NCI-H1417 (cell line): ENCODE results near the gene RESP18.

Source experiments
- DNase-seq, 3 experiments: peaks; one replicate each; lab custom pipeline; 2025; lab: John Stamatoyannopoulos, UW

Gene RESP18

DNA sequence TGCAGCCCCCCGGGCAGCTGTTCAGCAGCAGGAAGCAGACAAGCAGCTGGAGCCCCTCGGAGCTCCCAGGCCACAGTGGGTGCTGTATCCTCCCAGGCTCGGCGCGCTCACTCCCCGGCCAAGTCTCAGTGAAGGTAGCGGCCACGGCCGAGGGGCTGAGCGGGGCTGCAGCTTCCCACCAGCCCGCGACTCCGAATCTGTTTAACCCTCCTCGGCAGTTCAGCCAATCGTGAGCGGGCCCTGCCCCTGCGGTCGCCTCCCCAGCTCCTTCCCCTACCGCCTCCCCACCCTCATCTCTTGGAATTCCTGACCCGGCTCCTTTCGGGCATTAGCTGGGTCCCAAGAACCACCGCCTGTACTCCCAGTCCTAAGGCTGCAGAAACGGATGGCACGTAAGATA lies at the start of gene RESP18:
RESP18 (minus strand) TSS at position 203 of the 400 bp plus-strand sequence.
- no peak for DNase-seq

DNA sequence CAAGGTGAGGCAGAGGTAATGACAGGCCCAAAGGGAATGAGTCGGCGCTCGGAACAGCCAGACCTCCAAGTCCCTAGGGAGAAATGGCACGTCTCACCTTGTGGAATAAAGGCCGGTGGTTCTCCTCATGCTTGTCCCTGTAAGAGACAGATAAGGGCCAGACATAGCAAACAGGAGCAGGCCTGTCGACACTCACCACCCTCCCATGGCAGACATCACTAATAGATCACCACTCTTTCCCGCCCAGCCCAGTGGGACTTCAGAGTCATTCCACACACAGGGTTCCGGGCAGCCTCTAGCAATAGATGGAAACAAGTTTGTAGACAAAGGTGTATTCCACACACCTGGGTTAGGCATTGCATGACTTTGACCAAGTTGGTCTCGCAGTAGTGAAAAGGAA lies 48.9 kb upstream of the RESP18 start:
- no peak for DNase-seq

GRCh38 chr2:219380926-219381325 lies 48.4 kb upstream of the RESP18 start:
- DNase-seq, result no peak

DNA sequence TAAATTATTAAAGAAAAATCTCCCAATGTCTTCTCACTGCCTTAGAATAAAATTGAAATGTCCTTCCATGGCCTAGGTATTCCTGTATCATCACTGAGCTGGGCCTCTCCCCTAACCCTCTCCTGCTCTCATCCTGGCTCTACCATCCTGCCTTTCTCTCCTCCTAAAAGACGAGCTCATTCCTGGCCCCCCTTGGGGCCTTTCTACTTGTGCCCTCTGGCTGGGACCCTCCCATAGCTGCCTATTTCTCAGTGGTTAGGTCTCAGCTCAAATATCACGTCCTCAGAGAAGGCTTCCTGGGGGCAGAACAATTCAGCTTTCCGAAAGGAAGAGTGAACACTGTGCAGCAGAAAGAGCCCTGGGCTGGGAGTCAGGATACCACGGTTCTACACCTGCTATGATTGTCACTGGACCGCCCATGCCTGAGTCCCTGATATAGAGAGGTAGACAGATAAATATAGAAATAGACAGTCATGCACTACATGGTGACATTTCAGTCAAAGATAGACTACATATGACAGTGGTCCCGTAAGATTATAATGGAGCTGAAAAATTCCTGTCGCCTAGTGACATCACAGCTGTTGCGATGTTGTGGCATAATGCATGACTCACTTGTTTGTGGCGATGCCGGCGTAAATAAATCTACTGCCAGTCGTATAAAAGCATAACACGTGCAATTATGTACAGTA lies 45.8 kb upstream of the RESP18 start:
- DNase-seq, result no peak

DNA sequence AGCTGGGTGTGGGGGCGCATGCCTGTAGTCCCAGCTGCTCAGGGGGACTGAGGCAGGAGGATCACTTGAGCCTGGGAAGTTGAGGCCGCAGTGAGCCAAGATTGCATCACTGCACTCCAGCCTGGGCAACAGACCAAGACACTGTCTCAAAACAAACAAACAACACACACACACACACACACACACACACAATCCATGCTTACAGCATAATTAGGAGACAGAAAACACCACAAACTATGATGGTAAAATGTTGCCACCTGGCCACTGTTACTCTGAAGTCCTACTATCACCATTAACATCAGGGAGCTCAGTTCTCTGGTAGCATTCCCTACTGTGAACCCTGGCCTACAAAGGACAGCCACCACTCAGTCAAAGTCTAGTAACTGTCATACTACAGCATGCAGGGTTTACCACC lies 36.9 kb upstream of the RESP18 start:
- DNase-seq, result no peak

GRCh38 chr2:219368690-219369191 lies 36.2 kb upstream of the RESP18 start:
- DNase-seq, result peak in 1 of 3 experiments; percentile 6

- DNase-seq, result no peak
Measured at GRCh38 chr2:219362524-219363164, 30.1 kb upstream of the RESP18 start.

GRCh38 chr2:219362072-219362471 lies 29.5 kb upstream of the RESP18 start:
- no peak for DNase-seq

- DNase-seq, result peak in 2 of 3 experiments; percentile 47 to 54
Measured at GRCh38 chr2:219358170-219359075, 25.9 kb upstream of the RESP18 start.

GRCh38 chr2:219356834-219357233 lies 24.3 kb upstream of the RESP18 start:
- DNase-seq, result no peak

DNA sequence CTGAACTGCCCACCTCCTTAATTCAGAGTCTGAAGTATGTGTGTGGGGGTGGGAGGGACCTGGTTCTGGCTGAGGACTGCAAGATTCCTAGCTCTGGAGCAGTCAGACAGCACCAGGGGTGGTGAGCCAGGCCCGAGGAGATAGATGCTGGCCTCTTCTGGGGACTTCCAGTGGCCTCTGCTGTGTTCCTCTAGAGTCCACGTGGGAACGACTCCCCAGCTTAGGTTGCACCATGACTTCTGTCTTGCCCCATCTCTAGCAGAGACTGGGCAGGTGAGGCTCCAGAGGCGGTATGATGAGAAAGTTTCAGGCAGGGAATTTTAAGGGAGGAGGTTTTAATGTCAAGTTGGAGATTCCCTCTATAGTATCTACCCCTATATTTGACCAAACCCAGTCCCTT lies 22.0 kb upstream of the RESP18 start:
- DNase-seq, result no peak

DNA sequence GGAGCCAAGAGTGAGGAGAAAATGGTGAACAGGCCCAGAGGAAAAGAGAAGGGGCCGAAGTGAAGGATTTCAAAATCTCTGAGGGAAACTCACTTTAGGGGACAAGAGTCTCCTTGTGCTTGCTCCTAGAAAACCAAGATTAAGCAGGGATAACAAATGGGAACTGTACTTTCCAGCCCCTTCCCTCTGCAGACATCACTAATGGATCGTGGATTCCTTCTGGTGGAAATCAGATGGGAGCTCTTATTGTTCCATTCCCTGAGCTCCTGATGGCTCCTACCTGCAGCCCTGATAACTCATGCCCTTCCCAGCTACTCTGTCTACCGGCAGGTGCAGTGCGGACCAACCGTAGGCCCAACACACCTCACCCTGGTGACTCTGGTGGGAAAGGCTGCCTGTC lies 20.6 kb upstream of the RESP18 start:
- no peak for DNase-seq

DNA sequence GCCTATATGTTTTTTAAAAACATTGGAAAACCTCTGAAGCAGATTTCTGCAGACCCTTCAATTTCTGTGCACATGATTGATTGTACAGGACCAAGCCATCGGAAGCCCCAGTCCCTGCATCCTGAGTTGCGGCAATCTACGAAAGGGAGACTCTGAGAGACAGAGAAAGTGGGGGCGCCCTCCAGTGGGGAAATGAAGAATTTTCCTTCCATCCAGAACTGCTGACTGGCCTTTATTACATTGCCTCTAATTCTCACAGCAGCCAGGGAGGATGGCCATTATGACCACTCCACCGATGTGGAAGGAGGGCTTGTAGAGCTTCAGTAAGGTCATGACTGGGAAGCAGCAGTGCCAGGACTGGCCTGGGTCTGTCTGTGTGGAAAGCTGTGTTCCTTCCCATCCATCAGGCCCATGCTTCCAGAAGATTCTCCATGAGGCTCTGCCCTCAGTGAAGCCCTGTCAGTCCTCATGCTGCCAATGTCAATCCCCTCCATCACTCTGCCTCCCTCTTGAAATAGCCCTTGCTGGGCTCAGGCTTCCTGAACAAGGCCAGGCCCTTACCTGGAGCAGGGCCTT lies 20.0 kb upstream of the RESP18 start:
- DNase-seq, result peak; percentile 54 to 87 (median 63)

GRCh38 chr2:219350710-219351221 lies 18.2 kb upstream of the RESP18 start:
- DNase-seq, result peak in 2 of 3 experiments; percentile 48 to 86

- DNase-seq, result no peak
Measured at GRCh38 chr2:219350215-219350614, 17.7 kb upstream of the RESP18 start.

DNA sequence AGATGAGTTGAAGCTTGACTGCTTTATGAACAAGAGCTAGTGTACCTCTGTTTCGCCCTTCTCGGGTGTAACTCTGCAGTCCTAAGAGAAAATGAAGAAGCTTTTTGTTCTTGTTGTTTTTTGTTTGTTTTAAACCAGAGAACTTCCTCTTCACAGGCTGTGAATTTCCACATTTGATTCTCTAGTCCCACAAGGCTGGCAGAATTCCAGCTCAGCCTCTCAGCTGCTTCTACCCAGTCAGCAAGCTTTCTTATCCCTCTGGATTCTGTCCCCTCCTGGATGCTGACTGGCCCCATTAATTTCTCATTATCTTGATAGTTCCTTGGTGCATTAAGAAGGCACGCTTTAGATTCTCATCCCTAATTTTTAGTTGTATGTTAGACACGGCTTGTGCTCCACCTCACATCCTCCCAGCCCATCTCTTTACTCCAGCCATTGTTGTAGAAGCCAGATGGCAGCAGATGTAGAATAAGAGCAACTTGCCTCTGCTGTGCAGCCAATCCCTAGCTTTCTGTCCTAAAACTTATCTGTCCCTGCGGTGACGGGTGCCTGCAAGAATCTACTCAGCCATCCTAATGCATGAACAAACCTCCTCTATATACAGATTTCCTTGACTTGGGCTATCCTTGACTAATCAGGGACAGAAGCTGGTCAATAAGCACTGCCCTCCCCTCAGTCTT lies 12.3 kb upstream of the RESP18 start:
- peak in 2 of 3 experiments; percentile 8 to 61 for DNase-seq

DNA sequence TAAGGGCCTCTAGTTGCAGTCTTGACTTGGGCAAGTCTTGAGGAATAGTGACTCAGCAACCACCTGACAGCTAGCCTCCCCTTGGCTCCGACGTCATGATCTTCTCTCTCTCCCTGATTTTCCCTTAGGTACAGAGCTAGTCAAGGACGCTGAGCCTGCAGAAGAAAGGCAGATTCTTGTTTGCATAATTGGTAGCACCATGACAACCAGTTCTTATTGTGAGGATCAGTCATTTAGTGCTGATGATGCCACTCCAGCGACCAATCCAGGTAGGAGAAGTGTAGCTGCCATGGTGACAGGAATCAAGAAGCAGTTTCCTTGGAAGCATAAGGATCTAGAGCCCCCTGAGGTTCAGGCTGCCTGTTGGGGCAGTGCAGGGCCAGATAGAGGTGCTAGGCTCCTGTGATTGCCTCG lies 2.8 kb upstream of the RESP18 start:
- DNase-seq, result peak; percentile 37 to 91 (median 41)

GRCh38 chr2:219334076-219334475 lies 1.5 kb upstream of the RESP18 start:
- DNase-seq, result no peak

GRCh38 chr2:219331560-219332213 lies 857 bp downstream of the RESP18 start:
- DNase-seq, result no peak

DNA sequence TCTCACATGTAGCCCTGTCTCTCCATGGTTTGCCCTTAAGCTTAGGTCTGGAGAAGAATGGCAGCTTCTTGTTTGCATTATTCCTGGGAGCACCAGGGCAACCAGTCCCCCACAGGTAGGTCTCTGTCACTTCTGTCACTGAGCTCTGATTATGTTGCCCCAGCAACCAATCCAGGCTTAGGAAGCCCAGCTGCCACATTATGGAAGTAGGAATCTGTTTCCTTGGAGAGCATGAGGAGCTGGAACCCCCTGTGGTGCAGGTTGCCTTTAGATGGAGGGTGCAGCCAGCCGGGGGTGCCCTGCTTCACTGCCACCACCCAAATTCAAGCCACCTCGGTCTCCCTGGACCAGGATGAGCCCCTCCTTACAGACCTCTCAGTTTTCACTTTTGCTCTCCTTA lies 4.8 kb downstream of the RESP18 start:
- DNase-seq, result peak in 2 of 3 experiments; percentile 62 to 91
